Keratinocyte (primary cell): ENCODE data around the gene SLC12A6.

Experiments used
- EZH2 ChIP-seq: IDR thresholded peaks from one replicate; pipeline ENCODE4 v1.6.1; 2012; ENCODE audit warnings: inconsistent platforms, mild to moderate bottlenecking, low read length, moderate library complexity
- TF ChIP-seq, protein P1 (sequence below), 3 experiments: IDR thresholded peaks in 1 of 3; conservative IDR thresholded peaks in 1 of 3; optimal IDR thresholded peaks in 1 of 3; 2 replicates in 2 of 3; 3 replicates in 1 of 3; pipeline versions ENCODE3 to v1.5.1; 2011; ENCODE audit warnings: low read length in 3 of 3, mild to moderate bottlenecking in 3 of 3, moderate library complexity in 2 of 3, control low read depth in 1 of 3, inconsistent platforms in 1 of 3; ENCODE audit not compliant: insufficient read depth in 2 of 3; ENCODE audit errors: extremely low read depth in 1 of 3

DNA sequence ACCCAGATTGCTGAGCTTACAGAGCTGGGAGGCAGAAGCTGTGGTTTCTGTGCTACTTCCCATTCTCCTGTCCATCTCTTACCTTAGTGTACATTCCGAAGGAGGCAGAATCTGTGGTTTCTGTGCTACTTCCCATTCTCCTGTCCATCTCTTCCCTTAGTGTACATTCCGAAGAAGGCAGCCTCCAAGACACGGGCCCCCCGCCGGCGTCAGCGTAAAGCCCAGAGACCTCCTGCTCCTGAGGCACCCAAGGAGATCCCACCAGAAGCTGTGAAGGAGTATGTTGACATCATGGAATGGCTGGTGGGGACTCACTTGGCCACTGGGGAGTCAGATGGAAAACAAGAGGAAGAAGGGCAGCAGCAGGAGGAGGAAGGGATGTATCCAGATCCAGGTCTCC, 16.7 kb upstream of the SLC12A6 start:
- TF ChIP-seq EZH2, result no peak
- TF ChIP-seq, protein P1, sequence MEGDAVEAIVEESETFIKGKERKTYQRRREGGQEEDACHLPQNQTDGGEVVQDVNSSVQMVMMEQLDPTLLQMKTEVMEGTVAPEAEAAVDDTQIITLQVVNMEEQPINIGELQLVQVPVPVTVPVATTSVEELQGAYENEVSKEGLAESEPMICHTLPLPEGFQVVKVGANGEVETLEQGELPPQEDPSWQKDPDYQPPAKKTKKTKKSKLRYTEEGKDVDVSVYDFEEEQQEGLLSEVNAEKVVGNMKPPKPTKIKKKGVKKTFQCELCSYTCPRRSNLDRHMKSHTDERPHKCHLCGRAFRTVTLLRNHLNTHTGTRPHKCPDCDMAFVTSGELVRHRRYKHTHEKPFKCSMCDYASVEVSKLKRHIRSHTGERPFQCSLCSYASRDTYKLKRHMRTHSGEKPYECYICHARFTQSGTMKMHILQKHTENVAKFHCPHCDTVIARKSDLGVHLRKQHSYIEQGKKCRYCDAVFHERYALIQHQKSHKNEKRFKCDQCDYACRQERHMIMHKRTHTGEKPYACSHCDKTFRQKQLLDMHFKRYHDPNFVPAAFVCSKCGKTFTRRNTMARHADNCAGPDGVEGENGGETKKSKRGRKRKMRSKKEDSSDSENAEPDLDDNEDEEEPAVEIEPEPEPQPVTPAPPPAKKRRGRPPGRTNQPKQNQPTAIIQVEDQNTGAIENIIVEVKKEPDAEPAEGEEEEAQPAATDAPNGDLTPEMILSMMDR (optimal IDR thresholded peaks at IDR 0.05 in 1 of 3, IDR thresholded peaks at IDR 0.05 in 1 of 3, conservative IDR thresholded peaks at IDR 0.05 in 1 of 3; ENCODE audit: extremely low read depth in 1 of 3, insufficient read depth in 2 of 3, low read length in 3 of 3), result no peak
